Measurements from ENCODE around the gene CA12.

The CA12 gene

DNA sequence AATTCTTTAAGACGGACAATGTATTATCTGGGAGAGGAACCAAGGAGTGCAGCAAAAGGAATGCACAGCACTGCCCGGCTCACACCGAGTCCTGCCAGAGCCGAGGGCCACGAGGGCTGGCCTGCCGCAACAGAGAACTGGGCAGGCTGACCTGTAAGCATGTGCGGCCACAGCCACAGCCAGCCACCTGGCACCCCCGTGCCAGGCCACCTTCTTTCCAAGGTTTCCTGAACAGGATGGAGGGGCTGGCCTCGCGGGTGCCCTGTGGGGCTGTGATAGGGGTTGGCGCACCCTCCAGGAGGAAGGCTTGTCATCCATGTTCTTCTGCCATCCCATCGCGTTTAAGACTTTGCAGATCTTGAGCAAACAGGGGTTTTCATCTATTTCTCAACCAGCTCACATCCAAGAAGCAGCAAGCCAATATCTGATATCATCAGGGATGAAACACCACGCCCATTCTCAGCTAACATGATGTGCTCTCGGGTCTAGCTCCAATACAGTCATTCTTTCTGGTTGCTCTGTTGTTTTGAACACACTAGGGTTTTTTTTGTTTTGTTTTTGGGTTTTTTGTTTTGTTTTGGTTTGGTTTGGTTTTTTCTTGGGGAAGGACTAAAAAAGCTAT lies 10.2 kb downstream of the CA12 start:
- TF ChIP-seq CTCF (IDR thresholded peaks at IDR 0.05; ENCODE audit: insufficient read depth, low read length, missing control alignments): no peak
- ChIA-PET CTCF (interaction anchor here (0.7 to 1.6 kb wide), 6 partner anchors 9 to 32 kb away, joined by 3 to 7 read pairs (median 4); partner anchors contain the start of gene CA12), POLR2A (no interaction called here)
- no peak overlapping the region for H3K4me3 ChIP-seq (ENCODE audit: low read depth, low read length)
- peak; percentile 38 for DNase-seq (ENCODE audit: low read depth, low spot score)

- ChIA-PET CTCF (interaction anchor here (1.5 to 1.6 kb wide), 2 partner anchors 10 to 22 kb away, joined by 6 to 7 read pairs; no protein-coding TSS in a partner anchor), POLR2A (no interaction called here)
- H3K4me3 ChIP-seq (ENCODE audit: low read depth, low read length): no peak overlapping the region
- DNase-seq (ENCODE audit: low read depth, low spot score): no peak
- TF ChIP-seq CTCF (IDR thresholded peaks at IDR 0.05; ENCODE audit: insufficient read depth, low read length, missing control alignments): no peak
These were observed 10.9 kb downstream of the CA12 start for GRCh38 chr15:63370764-63371163.

DNA sequence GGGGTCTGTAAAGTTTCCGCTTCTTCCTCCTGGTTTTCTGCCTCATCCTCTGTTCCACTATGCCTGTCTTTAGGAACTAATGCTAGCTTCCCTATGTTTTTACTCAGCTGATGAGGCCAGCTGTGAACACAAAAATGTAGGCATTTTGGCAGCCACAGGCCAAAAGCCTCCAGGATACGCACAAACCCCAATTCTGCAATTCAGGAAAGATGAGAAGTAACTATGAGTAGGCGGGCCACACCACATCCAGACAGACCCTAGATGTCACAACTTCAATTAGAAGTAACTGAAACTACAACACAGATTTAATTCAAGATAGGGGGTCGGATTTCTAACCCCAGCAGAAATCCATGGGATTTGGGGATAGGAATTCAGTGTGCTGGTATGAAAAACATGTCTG lies 11.9 kb downstream of the CA12 start:
- H3K4me3 ChIP-seq (ENCODE audit: low read depth, low read length): no peak overlapping the region
- no peak for TF ChIP-seq CTCF (IDR thresholded peaks at IDR 0.05; ENCODE audit: insufficient read depth, low read length, missing control alignments)
- no peak for DNase-seq (ENCODE audit: low read depth, low spot score)
- ChIA-PET POLR2A (interaction anchor here (0.8 kb wide), 1 partner anchor 22 kb away, joined by 3 read pairs; no protein-coding TSS in a partner anchor), CTCF (interaction anchor here (1.0 to 2.0 kb wide), 4 partner anchors 10 to 117 kb away, joined by 3 to 9 read pairs (median 4); no protein-coding TSS in a partner anchor)

GRCh38 chr15:63369296-63369695 lies 12.3 kb downstream of the CA12 start:
- CTCF ChIA-PET: interaction anchor here (1.0 to 2.0 kb wide), 4 partner anchors 10 to 118 kb away, joined by 3 to 9 read pairs (median 4); no protein-coding TSS in a partner anchor
- POLR2A ChIA-PET: interaction anchor here (0.8 kb wide), 1 partner anchor 22 kb away, joined by 3 read pairs; no protein-coding TSS in a partner anchor
- TF ChIP-seq CTCF (IDR thresholded peaks at IDR 0.05; ENCODE audit: insufficient read depth, low read length, missing control alignments): no peak
- H3K4me3 ChIP-seq (ENCODE audit: low read depth, low read length): no peak overlapping the region
- no peak for DNase-seq (ENCODE audit: low read depth, low spot score)

GRCh38 chr15:63368503-63368902 lies 13.1 kb downstream of the CA12 start:
- CTCF ChIA-PET: interaction anchor here (1.0 to 2.0 kb wide), 3 partner anchors 11 to 119 kb away, joined by 3 to 9 read pairs (median 3); no protein-coding TSS in a partner anchor
- no peak overlapping the region for H3K4me3 ChIP-seq (ENCODE audit: low read depth, low read length)
- POLR2A ChIA-PET: no interaction called here
- DNase-seq (ENCODE audit: low read depth, low spot score): no peak
- no peak for TF ChIP-seq CTCF (IDR thresholded peaks at IDR 0.05; ENCODE audit: insufficient read depth, low read length, missing control alignments)

- ChIA-PET POLR2A (no interaction called here), CTCF (interaction anchor here (0.8 to 1.2 kb wide), 2 partner anchors 16 to 79 kb away, joined by 3 read pairs; no protein-coding TSS in a partner anchor)
- H3K4me3 ChIP-seq (ENCODE audit: low read depth, low read length): no peak overlapping the region
- no peak for TF ChIP-seq CTCF (IDR thresholded peaks at IDR 0.05; ENCODE audit: insufficient read depth, low read length, missing control alignments)
- no peak for DNase-seq (ENCODE audit: low read depth, low spot score)
These were observed 13.7 kb downstream of the CA12 start for GRCh38 chr15:63367900-63368299.
